PC-9 (cell line): Measurements from ENCODE around the gene ANKRD17.

ENCODE experiments used
- EZH2 ChIP-seq: fragments of 200-600 bp; sonication (generic); IDR thresholded peaks from 2 replicates; pipeline ENCODE4 v1.8.0; 2017; ENCODE audit warnings: antibody characterized with exemption, low read depth
- TF ChIP-seq, protein P1 (sequence below): fragments of 200-600 bp; sonication (generic); conservative IDR thresholded peaks from 2 replicates; pipeline ENCODE4 v1.6.1; 2017; ENCODE audit warnings: mixed run types, antibody characterized with exemption, mild to moderate bottlenecking, moderate library complexity

DNA sequence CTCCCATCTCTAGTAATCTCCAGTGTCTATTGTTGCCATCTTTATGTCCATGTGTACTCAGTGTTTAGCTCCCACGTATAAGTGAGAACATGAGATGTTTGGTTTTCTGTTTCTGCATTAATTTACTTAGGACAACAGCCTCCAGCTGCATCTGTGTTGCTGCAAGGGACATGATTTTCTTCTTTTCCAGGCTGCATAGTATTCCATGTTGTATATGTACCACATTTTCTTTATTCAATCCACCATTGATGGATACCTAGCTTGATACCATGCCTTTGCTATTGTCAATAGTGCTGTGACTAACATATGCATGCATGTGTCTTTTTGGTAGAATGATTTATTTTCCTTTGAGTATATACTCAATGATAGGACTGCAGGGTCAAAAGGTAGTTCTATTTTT is 18.6 kb upstream of the ANKRD17 start:
- TF ChIP-seq, protein P1, sequence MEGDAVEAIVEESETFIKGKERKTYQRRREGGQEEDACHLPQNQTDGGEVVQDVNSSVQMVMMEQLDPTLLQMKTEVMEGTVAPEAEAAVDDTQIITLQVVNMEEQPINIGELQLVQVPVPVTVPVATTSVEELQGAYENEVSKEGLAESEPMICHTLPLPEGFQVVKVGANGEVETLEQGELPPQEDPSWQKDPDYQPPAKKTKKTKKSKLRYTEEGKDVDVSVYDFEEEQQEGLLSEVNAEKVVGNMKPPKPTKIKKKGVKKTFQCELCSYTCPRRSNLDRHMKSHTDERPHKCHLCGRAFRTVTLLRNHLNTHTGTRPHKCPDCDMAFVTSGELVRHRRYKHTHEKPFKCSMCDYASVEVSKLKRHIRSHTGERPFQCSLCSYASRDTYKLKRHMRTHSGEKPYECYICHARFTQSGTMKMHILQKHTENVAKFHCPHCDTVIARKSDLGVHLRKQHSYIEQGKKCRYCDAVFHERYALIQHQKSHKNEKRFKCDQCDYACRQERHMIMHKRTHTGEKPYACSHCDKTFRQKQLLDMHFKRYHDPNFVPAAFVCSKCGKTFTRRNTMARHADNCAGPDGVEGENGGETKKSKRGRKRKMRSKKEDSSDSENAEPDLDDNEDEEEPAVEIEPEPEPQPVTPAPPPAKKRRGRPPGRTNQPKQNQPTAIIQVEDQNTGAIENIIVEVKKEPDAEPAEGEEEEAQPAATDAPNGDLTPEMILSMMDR = no peak
- TF ChIP-seq EZH2 = no peak
